ENCODE measurements around the gene PLEKHF1.
"Not testable (repeated sequence)": the region's sequence is repeated elsewhere in the genome, so short reads cannot be mapped to it uniquely, and the experiment has no call there.

Gene PLEKHF1

GRCh38 chr19:29665215-29665825 is at the start of gene PLEKHF1:
Gene PLEKHF1, plus strand, starts transcription at chr19:29665461. Its CDS starts 8,379 bp downstream, at chr19:29673840.
- DNase-seq (ENCODE audit: low read depth), result peak; percentile 75

- DNase-seq (ENCODE audit: low read depth), result no peak
These were observed 49.3 kb upstream of the PLEKHF1 start for GRCh38 chr19:29615891-29616425.

GRCh38 chr19:29616541-29616940 is 48.7 kb upstream of the PLEKHF1 start:
- no peak for DNase-seq (ENCODE audit: low read depth)

- DNase-seq (ENCODE audit: low read depth), result no peak
These were observed 47.6 kb upstream of the PLEKHF1 start for GRCh38 chr19:29617366-29618266.

GRCh38 chr19:29618434-29618833 is 46.8 kb upstream of the PLEKHF1 start:
- no peak for DNase-seq (ENCODE audit: low read depth)

GRCh38 chr19:29618871-29619270 is 46.4 kb upstream of the PLEKHF1 start:
- no peak for DNase-seq (ENCODE audit: low read depth)

GRCh38 chr19:29620931-29621351 is 44.3 kb upstream of the PLEKHF1 start:
- no peak for DNase-seq (ENCODE audit: low read depth)

- DNase-seq (ENCODE audit: low read depth), result no peak
These were observed 42.8 kb upstream of the PLEKHF1 start for GRCh38 chr19:29622166-29623070.

- no peak for DNase-seq (ENCODE audit: low read depth)
These were observed 41.4 kb upstream of the PLEKHF1 start for GRCh38 chr19:29623726-29624488.

- DNase-seq (ENCODE audit: low read depth), result no peak
These were observed 40.6 kb upstream of the PLEKHF1 start for GRCh38 chr19:29624489-29625185.

- DNase-seq (ENCODE audit: low read depth), result no peak
These were observed 40.0 kb upstream of the PLEKHF1 start for GRCh38 chr19:29625186-29625651.

GRCh38 chr19:29626386-29626785 is 38.9 kb upstream of the PLEKHF1 start:
- no peak for DNase-seq (ENCODE audit: low read depth)

- DNase-seq (ENCODE audit: low read depth), result not testable (repeated sequence)
These were observed 38.4 kb upstream of the PLEKHF1 start for GRCh38 chr19:29626832-29627231.

GRCh38 chr19:29628661-29629385 is 36.4 kb upstream of the PLEKHF1 start:
- DNase-seq (ENCODE audit: low read depth), result no peak

- DNase-seq (ENCODE audit: low read depth), result no peak
These were observed 35.3 kb upstream of the PLEKHF1 start for GRCh38 chr19:29629836-29630534.

GRCh38 chr19:29630655-29631054 is 34.6 kb upstream of the PLEKHF1 start:
- DNase-seq (ENCODE audit: low read depth), result no peak

GRCh38 chr19:29631450-29631849 is 33.8 kb upstream of the PLEKHF1 start:
- no peak for DNase-seq (ENCODE audit: low read depth)

- no peak for DNase-seq (ENCODE audit: low read depth)
These were observed 31.3 kb upstream of the PLEKHF1 start for GRCh38 chr19:29634002-29634401.

Data from stimulated activated CD8-positive, alpha-beta memory T cell treated with anti-CD3 and anti-CD28 coated beads, Interleukin-15, amount 100 ng/mL, for 24 hours (primary cell).